22Rv1 (cell line): ENCODE measurements around the gene HSPA2.

ENCODE experiments used
- H3K27ac ChIP-seq: fragments of 450-650 bp; 2 replicates; pipeline ENCODE4 v1.5.1; 2017
- CTCF ChIP-seq: fragments of 450-650 bp; IDR thresholded peaks from 2 replicates; pipeline ENCODE4 v1.5.1; 2017; ENCODE audit warnings: mild to moderate bottlenecking
- ZFX ChIP-seq: fragments of 450-650 bp; IDR thresholded peaks from 2 replicates; pipeline ENCODE4 v1.6.1; 2017; ENCODE audit warnings: antibody characterized with exemption, borderline replicate concordance

The HSPA2 gene

GRCh38 chr14:64502456-64502855, 38.1 kb upstream of the HSPA2 start:
- H3K27ac ChIP-seq = peak overlapping the region; percentile 99
- TF ChIP-seq ZFX = no peak
- TF ChIP-seq CTCF = no peak

- H3K27ac ChIP-seq = peak overlapping the region; percentile 99
- TF ChIP-seq ZFX (no peak), CTCF (no peak)
These were observed 37.6 kb upstream of the HSPA2 start for GRCh38 chr14:64502887-64503433.

GRCh38 chr14:64503434-64504309, 36.9 kb upstream of the HSPA2 start, which contains the start of gene ZBTB25:
ZBTB25 (minus strand) TSS chr14:64503838; CDS start chr14:64490533, 13,305 bp downstream.
- peak within 1 kb of the TSS; percentile 99 for H3K27ac ChIP-seq
- TF ChIP-seq CTCF (no peak), ZFX (no peak)

GRCh38 chr14:64504310-64504896, 36.1 kb upstream of the HSPA2 start, which contains the start of gene ZBTB1:
ZBTB1 (plus strand) TSS chr14:64504770; CDS start chr14:64521505, 16,735 bp downstream.
- TF ChIP-seq CTCF = no peak
- no peak for TF ChIP-seq ZFX
- peak within 1 kb of the TSS; percentile 99 for H3K27ac ChIP-seq

- TF ChIP-seq ZFX (no peak), CTCF (no peak)
- H3K27ac ChIP-seq = peak overlapping the region; percentile 99
These were observed 35.4 kb upstream of the HSPA2 start for GRCh38 chr14:64504897-64505794.

GRCh38 chr14:64506721-64507120, 33.8 kb upstream of the HSPA2 start:
- TF ChIP-seq CTCF (no peak), ZFX (no peak)
- no peak overlapping the region for H3K27ac ChIP-seq
